Fibroblast of pulmonary artery (primary cell): ENCODE data around the gene RASGRP4.

Source experiments
- DNase-seq: peaks from one replicate; pipeline ENCODE4 v3.0.0-alpha.2; 2010; ENCODE audit warnings: low read depth
- H3K4me3 ChIP-seq: replicated peaks from 2 replicates; pipeline ENCODE4 v1.5.1; 2011; ENCODE audit warnings: low read depth, mild to moderate bottlenecking, control low read depth, low read length, moderate library complexity
- CTCF ChIP-seq: IDR thresholded peaks from 2 replicates; pipeline ENCODE4 v1.5.1; 2011; ENCODE audit warnings: mild to moderate bottlenecking, control low read depth, low read length, inconsistent platforms; ENCODE audit errors: missing control alignments

RASGRP4 gene

GRCh38 chr19:38360839-38361631 is 65.0 kb downstream of the RASGRP4 start:
- no peak for DNase-seq
- TF ChIP-seq CTCF = no peak
- H3K4me3 ChIP-seq = peak overlapping the region; percentile 62

DNA sequence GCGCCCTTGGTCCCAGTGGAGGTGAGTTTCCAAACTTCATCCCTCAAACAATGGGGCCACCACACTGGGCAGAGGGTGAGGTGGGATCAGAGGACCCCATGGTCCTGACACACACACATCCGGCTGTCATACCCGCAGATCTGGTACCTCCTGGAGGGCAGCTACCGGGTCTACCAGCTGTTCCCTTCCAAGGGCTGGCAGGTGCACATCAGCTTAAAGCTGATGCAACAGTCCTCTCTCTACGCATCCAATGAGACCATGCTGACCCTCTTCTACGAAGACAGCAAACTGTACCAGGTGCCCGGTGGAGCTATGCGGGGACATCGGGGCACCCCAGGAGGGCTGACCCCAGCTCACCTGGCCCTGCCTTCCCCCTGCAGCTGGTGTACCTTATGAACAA is 65.7 kb downstream of the RASGRP4 start:
- TF ChIP-seq CTCF = no peak
- DNase-seq = no peak
- no peak overlapping the region for H3K4me3 ChIP-seq

DNA sequence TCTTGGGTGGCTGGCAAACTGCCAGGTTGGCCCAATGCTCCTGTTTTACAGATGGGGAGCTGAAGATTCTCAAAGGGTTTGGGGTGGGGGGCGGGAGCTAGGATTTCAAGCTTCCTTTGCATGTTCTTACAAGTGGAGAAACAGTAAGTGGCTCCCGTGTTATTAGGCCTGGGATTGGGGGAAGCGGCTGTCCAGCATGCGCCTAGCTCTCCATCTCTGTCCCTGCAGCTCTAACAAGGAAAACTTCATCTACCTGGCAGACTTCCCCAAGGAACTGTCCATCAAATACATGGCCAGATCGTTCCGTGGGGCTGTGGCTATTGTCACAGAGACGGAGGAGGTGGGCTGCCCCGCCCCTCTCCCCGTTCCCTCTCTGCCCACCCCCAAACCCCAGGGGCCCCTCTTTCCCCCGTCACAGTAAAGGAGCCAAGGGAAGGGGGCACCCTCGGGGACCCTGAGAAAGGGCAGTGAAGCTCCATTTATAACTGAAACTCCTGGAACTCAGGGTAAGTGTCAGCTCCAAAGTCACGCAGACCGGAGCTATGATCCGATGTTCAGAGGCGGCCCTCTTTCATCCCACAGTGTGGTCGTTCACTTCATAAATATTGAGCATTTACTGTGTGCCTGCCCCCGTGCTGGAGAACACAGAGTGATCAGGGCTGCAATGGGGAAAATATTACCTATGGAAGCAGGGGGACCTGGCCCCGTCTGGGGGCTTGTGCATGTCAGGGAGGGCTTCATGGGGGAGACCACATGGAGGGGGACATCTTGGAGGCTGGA is 66.6 kb downstream of the RASGRP4 start:
- no peak overlapping the region for H3K4me3 ChIP-seq
- TF ChIP-seq CTCF = no peak

More for the DNA sequence above, 66.6 kb downstream of the RASGRP4 start:
- no peak for DNase-seq
